ENCODE measurements around the gene ITGAL. TPM values are rescaled to one million over a fixed set of nuclear protein-coding genes. Genes with fewer than 3 reads are reported as not detected.
"Not testable (repeated sequence)": the region's sequence is repeated elsewhere in the genome, so short reads cannot be mapped to it uniquely, and the experiment has no call there.

Gene ITGAL
- polyA plus RNA-seq, 1 donor (not counting 4 experiments of a cell fraction or from before 2014, with no cell fraction given) = not detected

DNA sequence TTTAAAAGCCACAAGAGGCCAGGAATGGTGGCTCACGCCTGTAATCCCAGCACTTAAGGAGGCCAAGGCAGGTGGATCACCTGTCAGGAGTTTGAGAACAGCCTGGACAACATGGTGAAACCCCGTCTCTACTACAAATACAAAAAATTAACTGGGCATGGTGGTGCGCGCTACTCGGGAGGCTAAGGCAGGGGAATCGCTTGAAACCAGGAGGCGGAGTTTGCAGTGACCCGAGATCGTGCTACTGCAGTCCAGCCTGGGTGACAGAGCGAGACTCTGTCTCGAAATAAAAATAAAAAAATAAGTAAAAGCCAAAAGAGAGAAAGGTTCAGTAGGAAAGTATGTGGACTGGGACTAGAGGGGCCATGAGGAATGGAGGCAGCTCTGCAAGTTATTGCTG lies 13.1 kb upstream of the ITGAL start:
- DNase-seq (ENCODE audit: low read depth, low spot score) (no peak), FAIRE-seq (no peak)
- H3K4me2 ChIP-seq (ENCODE audit: control insufficient read depth, extremely low read depth, insufficient read depth, low read depth, low read length) = no peak overlapping the region
- H3K27ac ChIP-seq (ENCODE audit: control insufficient read depth, insufficient read depth, low read length) = no peak overlapping the region
- H3K27me3 ChIP-seq (ENCODE audit: control insufficient read depth, extremely low read depth, insufficient read depth, low read length) = no peaks in the 10 kb centered on the region
- no peaks in the 10 kb centered on the region for H3K36me3 ChIP-seq (ENCODE audit: control insufficient read depth in 2 of 2, extremely low read depth in 1 of 2, insufficient read depth in 2 of 2, low read length in 2 of 2)
- H3K4me1 ChIP-seq (ENCODE audit: control insufficient read depth, extremely low read depth, insufficient read depth, low read length) = no peaks in the 10 kb centered on the region
- no peaks in the 10 kb centered on the region for H4K20me1 ChIP-seq (ENCODE audit: control insufficient read depth, extremely low read depth, insufficient read depth, low read length)
- H3K9me3 ChIP-seq (ENCODE audit: control insufficient read depth, low read depth, low read length) = no peaks in the 10 kb centered on the region
- H3K9me1 ChIP-seq (ENCODE audit: control insufficient read depth, extremely low read depth, insufficient read depth, low read length) = no peaks in the 10 kb centered on the region
- H3K9ac ChIP-seq (ENCODE audit: control insufficient read depth, extremely low read depth, insufficient read depth, low read length) = no peak overlapping the region
- H2AFZ ChIP-seq (ENCODE audit: control insufficient read depth, low read length) = no peak overlapping the region
- no peak for TF ChIP-seq EZH2 (IDR thresholded peaks at IDR 0.05; ENCODE audit: low read length)
- TF ChIP-seq, protein P1, sequence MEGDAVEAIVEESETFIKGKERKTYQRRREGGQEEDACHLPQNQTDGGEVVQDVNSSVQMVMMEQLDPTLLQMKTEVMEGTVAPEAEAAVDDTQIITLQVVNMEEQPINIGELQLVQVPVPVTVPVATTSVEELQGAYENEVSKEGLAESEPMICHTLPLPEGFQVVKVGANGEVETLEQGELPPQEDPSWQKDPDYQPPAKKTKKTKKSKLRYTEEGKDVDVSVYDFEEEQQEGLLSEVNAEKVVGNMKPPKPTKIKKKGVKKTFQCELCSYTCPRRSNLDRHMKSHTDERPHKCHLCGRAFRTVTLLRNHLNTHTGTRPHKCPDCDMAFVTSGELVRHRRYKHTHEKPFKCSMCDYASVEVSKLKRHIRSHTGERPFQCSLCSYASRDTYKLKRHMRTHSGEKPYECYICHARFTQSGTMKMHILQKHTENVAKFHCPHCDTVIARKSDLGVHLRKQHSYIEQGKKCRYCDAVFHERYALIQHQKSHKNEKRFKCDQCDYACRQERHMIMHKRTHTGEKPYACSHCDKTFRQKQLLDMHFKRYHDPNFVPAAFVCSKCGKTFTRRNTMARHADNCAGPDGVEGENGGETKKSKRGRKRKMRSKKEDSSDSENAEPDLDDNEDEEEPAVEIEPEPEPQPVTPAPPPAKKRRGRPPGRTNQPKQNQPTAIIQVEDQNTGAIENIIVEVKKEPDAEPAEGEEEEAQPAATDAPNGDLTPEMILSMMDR (optimal IDR thresholded peaks at IDR 0.05 in 1 of 3, IDR thresholded peaks at IDR 0.05 in 1 of 3, conservative IDR thresholded peaks at IDR 0.05 in 1 of 3; ENCODE audit: extremely low read depth in 1 of 3, insufficient read depth in 2 of 3, low read length in 3 of 3) = no peak
- dilution Hi-C loops (cut with MboI; ENCODE audit: extremely low pct_ligation_motif_present, low sequenced_read_pairs) = no loop called here
- no peak overlapping the region for H3K4me3 ChIP-seq (ENCODE audit: control insufficient read depth in 2 of 3, extremely low read depth in 1 of 3, insufficient read depth in 2 of 3, low read depth in 1 of 3, low read length in 3 of 3)
- H3K79me2 ChIP-seq (ENCODE audit: control insufficient read depth, insufficient read depth, low read length) = no peaks in the 10 kb centered on the region

GRCh38 chr16:30461426-30461825 lies 11.1 kb upstream of the ITGAL start:
- H4K20me1 ChIP-seq (ENCODE audit: control insufficient read depth, extremely low read depth, insufficient read depth, low read length); FAIRE-seq; H3K79me2 ChIP-seq (ENCODE audit: control insufficient read depth, insufficient read depth, low read length); dilution Hi-C loops (cut with MboI; ENCODE audit: extremely low pct_ligation_motif_present, low sequenced_read_pairs); H3K4me3 ChIP-seq (ENCODE audit: control insufficient read depth in 2 of 3, extremely low read depth in 1 of 3, insufficient read depth in 2 of 3, low read depth in 1 of 3, low read length in 3 of 3); H3K36me3 ChIP-seq (ENCODE audit: control insufficient read depth in 2 of 2, extremely low read depth in 1 of 2, insufficient read depth in 2 of 2, low read length in 2 of 2); H3K4me2 ChIP-seq (ENCODE audit: control insufficient read depth, extremely low read depth, insufficient read depth, low read depth, low read length); H3K9ac ChIP-seq (ENCODE audit: control insufficient read depth, extremely low read depth, insufficient read depth, low read length); H3K27me3 ChIP-seq (ENCODE audit: control insufficient read depth, extremely low read depth, insufficient read depth, low read length); H2AFZ ChIP-seq (ENCODE audit: control insufficient read depth, low read length); DNase-seq (ENCODE audit: low read depth, low spot score); H3K27ac ChIP-seq (ENCODE audit: control insufficient read depth, insufficient read depth, low read length); H3K9me3 ChIP-seq (ENCODE audit: control insufficient read depth, low read depth, low read length); H3K9me1 ChIP-seq (ENCODE audit: control insufficient read depth, extremely low read depth, insufficient read depth, low read length); H3K4me1 ChIP-seq (ENCODE audit: control insufficient read depth, extremely low read depth, insufficient read depth, low read length): not testable (repeated sequence)

GRCh38 chr16:30464078-30464477 lies 8.5 kb upstream of the ITGAL start:
- DNase-seq (ENCODE audit: low read depth, low spot score) (no peak), FAIRE-seq (no peak)
- Histone ChIP-seq H3K4me2 (ENCODE audit: control insufficient read depth, extremely low read depth, insufficient read depth, low read depth, low read length) (no peak overlapping the region), H3K36me3 (ENCODE audit: control insufficient read depth in 2 of 2, extremely low read depth in 1 of 2, insufficient read depth in 2 of 2, low read length in 2 of 2) (no peaks in the 10 kb centered on the region), H3K27me3 (ENCODE audit: control insufficient read depth, extremely low read depth, insufficient read depth, low read length) (no peaks in the 10 kb centered on the region), H4K20me1 (ENCODE audit: control insufficient read depth, extremely low read depth, insufficient read depth, low read length) (no peaks in the 10 kb centered on the region), H3K4me3 (ENCODE audit: control insufficient read depth in 2 of 3, extremely low read depth in 1 of 3, insufficient read depth in 2 of 3, low read depth in 1 of 3, low read length in 3 of 3) (no peak overlapping the region), H3K4me1 (ENCODE audit: control insufficient read depth, extremely low read depth, insufficient read depth, low read length) (no peaks in the 10 kb centered on the region), H3K9me3 (ENCODE audit: control insufficient read depth, low read depth, low read length) (no peaks in the 10 kb centered on the region), H2AFZ (ENCODE audit: control insufficient read depth, low read length) (no peak overlapping the region), H3K79me2 (ENCODE audit: control insufficient read depth, insufficient read depth, low read length) (no peaks in the 10 kb centered on the region), H3K9me1 (ENCODE audit: control insufficient read depth, extremely low read depth, insufficient read depth, low read length) (no peaks in the 10 kb centered on the region), H3K27ac (ENCODE audit: control insufficient read depth, insufficient read depth, low read length) (no peak overlapping the region), H3K9ac (ENCODE audit: control insufficient read depth, extremely low read depth, insufficient read depth, low read length) (no peak overlapping the region)
- TF ChIP-seq, protein P1 (optimal IDR thresholded peaks at IDR 0.05 in 1 of 3, IDR thresholded peaks at IDR 0.05 in 1 of 3, conservative IDR thresholded peaks at IDR 0.05 in 1 of 3; ENCODE audit: extremely low read depth in 1 of 3, insufficient read depth in 2 of 3, low read length in 3 of 3) = no peak
- dilution Hi-C loops (cut with MboI; ENCODE audit: extremely low pct_ligation_motif_present, low sequenced_read_pairs) = no loop called here

Measured in keratinocyte (primary cell).